NCI-H82 (cell line): ENCODE measurements around the gene KATNB1.

Source experiments
- DNase-seq: peaks from one replicate; lab custom pipeline; 2025; lab: John Stamatoyannopoulos, UW

Gene KATNB1, protein sequence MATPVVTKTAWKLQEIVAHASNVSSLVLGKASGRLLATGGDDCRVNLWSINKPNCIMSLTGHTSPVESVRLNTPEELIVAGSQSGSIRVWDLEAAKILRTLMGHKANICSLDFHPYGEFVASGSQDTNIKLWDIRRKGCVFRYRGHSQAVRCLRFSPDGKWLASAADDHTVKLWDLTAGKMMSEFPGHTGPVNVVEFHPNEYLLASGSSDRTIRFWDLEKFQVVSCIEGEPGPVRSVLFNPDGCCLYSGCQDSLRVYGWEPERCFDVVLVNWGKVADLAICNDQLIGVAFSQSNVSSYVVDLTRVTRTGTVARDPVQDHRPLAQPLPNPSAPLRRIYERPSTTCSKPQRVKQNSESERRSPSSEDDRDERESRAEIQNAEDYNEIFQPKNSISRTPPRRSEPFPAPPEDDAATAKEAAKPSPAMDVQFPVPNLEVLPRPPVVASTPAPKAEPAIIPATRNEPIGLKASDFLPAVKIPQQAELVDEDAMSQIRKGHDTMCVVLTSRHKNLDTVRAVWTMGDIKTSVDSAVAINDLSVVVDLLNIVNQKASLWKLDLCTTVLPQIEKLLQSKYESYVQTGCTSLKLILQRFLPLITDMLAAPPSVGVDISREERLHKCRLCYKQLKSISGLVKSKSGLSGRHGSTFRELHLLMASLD

GRCh38 chr16:57735755-57736418, at the start of gene KATNB1:
Gene KATNB1, plus strand, starts transcription at chr16:57735770. Its CDS starts 1,474 bp downstream, at chr16:57737244.
- DNase-seq: peak; percentile 58

GRCh38 chr16:57686577-57686976, 49.0 kb upstream of the KATNB1 start:
- DNase-seq: peak; percentile 3

DNA sequence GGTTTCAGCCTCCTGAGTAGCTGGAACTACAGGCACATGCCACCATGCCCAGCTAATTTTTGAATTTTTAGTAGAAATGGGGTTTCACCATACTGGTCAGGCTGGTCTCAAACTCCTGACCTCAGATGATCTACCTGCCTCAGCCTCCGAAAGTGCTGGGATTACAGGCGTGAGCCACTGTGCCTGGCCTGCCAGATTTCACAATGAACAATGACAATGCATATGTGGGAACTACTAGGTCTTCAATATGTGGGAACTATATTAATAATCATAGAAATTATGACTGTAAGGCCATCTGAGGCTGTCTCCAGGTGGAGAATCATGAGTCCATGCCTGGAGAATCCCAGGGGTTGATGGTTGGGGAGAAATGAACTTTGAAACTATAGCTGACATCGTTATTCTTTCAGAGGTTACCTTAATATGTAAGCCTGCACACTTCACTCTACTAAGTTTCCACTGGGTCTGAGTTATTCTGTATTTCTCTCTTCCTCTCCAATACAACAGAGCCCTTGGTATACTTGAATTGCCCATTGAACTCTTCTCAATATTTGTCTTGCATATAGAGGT, 48.1 kb upstream of the KATNB1 start:
- DNase-seq: no peak

- no peak for DNase-seq
These were observed 47.0 kb upstream of the KATNB1 start for GRCh38 chr16:57688487-57688986.

- DNase-seq: no peak
These were observed 46.4 kb upstream of the KATNB1 start for GRCh38 chr16:57688987-57689761.

GRCh38 chr16:57689762-57690558, 45.6 kb upstream of the KATNB1 start:
- peak; percentile 48 for DNase-seq

- no peak for DNase-seq
These were observed 44.6 kb upstream of the KATNB1 start for GRCh38 chr16:57690782-57691471.

GRCh38 chr16:57692636-57693035, 42.9 kb upstream of the KATNB1 start:
- DNase-seq: no peak

DNA sequence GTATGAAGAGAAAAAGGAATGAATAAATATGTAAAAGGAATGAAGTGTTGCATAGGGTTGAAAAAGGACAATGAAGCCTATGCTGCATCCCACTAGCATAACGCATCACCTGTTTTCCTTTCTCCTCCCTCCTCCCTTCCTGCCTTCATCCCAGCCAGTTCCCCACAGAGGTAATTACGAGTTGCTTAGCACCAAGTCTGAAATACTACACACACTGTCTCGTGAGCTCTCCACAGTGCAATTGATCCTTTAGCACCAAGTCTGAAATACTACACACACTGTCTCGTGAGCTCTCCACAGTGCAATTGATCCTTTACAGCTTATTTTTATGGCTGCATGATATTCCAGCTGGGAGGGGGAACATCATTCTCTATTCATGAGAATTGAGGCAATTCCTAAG, 42.0 kb upstream of the KATNB1 start:
- DNase-seq: no peak

DNA sequence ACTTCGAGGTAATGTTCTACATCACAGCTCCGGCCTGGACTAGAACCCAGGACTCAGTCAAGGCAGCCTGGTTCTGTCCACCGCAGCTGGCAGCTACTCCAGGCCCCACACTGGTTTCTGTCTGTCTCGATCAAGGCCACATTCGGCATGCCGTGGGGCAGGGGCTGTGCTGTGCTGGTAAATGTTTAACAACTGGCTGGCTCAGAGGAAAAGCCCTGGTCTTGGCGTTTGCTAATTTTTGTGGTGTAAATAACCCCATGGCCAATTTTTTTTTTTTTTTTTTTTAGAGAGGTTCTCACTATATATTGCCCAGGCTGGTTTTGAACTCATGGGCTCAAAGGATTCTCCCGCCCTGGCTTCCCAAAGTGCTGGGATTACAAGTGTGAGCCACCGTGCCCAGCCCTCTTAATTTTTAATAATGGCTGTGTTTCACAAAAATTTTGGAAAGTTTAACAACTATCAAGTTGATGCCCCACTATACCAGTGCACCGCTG, 41.3 kb upstream of the KATNB1 start:
- no peak for DNase-seq

DNA sequence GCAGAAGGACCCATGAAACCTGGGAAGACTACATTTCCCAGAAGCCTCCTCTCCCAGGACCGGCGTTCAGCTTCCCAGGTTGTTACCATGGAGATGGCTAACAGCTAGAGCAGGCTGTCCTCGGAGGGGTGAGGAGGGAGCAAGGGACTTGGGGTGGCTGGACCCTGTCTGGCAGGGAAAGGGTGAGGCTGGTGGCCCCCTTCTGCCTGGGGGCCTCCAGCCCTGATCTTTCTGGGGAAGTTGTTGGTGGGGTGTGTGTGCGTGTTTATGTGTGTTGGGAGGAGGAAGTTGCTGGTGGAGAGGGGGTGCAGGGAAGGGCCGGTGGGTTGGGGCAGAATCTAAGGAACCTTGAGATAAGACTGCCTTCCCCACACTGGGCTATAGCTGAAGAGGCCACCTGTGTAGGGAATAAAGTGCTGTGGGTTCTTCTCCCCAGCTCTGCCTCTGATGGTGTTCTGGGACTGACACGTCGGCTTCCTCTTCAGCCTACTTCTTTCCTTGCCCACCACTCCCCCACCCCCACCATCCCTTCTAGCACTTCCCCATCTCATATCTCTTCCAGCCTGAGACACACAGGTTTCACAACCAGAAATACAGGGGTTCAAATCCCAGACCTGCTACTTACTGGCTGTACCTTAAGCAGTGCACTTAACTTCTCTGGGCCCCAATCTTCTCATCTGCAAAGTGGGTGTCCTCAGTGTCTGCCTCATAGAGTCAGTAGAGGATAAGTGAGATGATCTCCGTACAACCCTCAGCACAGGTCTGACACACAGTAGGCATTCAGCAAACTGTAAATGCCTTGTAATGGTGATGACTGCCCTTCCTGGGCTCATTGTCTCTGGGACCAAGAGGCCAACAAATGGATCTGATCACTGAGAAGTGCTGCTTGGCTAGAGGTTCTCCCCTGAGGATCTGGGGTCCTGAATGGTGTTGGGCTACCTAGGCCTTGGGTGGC, 40.6 kb upstream of the KATNB1 start, which contains the start of gene DRC7:
Gene DRC7, plus strand, starts transcription at position 82 of the 955 bp plus-strand sequence. CDS start 3,144 bp downstream, outside the sequence.
- peak; percentile 76 for DNase-seq

DNA sequence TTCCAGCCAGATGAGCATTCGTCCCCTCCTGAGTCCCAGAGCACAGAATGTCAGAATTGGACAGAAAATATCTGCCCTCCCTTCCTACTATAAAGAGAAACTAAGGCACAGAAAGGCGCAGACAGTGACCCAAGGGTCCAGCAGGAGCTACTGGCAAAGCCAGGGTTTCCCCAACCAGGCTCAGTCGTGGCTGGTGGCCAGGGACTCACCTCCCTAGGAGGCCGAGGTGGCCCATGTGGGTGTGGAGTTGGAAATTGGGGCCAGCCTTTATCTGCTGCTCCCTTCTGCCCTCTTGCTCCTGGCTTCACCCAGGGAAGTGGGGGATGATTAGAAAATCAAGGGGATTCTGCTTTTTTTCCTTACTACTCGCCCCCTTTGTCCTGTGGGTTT, 39.9 kb upstream of the KATNB1 start:
- DNase-seq: no peak

DNA sequence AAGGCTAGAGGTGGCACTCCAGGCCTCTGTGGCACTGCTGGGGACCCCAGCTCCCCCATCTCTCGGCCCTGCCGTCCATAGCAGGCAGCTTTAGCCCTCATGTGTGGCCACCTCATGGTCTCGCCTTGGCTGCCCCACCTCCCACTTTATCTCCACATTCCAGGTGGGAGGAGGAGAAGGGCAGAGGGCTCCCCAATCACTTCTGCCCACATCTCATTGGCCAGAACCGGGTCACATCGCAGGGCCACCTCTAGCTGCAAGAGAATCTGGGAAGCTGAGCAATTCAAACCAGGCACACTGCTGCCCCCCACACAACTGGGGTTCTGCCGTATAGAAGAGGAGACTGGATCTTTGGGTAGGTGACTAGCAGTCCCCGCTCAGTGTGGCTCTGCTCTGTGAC, 39.3 kb upstream of the KATNB1 start:
- DNase-seq: no peak

DNA sequence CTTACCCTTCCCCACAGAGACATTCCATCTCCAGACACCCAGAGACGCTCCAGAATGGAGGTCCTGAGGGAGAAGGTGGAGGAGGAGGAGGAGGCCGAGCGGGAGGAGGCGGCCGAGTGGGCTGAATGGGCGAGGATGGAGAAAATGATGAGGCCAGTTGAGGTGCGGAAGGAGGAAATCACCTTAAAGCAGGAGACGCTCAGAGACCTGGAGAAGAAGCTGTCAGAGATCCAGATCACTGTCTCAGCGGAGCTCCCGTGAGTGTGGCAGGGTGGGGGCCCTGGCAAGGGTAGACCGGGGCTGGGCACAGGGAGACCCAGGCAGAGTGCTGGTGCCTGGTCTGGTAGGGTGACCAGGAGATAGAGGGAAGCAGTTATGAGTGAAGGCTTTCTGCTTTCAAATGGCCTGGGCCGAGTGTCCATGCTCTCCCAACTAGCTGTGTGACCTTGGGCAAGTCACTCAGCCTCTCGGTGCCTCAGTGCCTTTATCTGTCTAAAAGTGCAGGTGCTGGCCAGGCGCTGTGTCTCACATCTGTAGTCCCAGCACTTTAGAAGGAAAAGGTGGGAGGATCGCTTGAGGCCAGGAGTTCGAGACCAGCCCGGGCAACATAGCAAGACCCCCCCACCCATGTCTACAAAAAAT, 37.6 kb upstream of the KATNB1 start:
- no peak for DNase-seq

GRCh38 chr16:57698812-57699405, 36.7 kb upstream of the KATNB1 start:
- no peak for DNase-seq

DNA sequence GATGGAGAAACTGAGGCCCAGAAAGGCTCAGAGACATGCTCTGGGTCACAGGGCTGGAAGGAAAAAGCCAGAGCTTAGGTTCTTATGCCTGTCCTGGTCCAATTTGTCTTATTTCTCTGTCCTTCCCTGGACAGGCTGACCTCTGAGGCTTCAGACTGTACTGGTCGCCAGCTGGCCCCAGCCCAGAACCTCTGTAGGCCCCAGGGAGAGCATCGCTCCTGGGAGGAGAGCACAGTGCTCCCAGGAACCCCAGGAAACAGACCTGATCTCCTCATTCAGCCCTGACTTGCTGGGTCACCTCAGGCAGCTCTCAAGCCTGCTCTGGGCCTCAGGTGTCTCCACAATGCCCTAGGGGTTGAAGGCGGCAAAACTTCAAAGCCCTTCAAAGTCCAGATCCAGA, 36.1 kb upstream of the KATNB1 start:
- no peak for DNase-seq

GRCh38 chr16:57699899-57700298, 35.7 kb upstream of the KATNB1 start:
- no peak for DNase-seq
